Jurkat, Clone E6-1 (cell line): ENCODE results near the gene SPTLC2.
"Not testable (repeated sequence)": the region's sequence is repeated elsewhere in the genome, so short reads cannot be mapped to it uniquely, and the experiment has no call there.

Source experiments
- DNase-seq: peaks from one replicate; pipeline ENCODE4 v3.0.0-alpha.2; 2011; ENCODE audit warnings: low read depth, low spot score
- H3K4me3 ChIP-seq: 2 replicates; pipeline ENCODE4 v1.5.1; 2011; ENCODE audit warnings: mild to moderate bottlenecking, low read length, control low read depth, moderate library complexity

SPTLC2 gene

GRCh38 chr14:77562681-77563080 is 53.8 kb downstream of the SPTLC2 start:
- DNase-seq = no peak
- H3K4me3 ChIP-seq = no peak overlapping the region

GRCh38 chr14:77561881-77562280 is 54.6 kb downstream of the SPTLC2 start:
- H3K4me3 ChIP-seq = no peak overlapping the region
- DNase-seq = no peak

GRCh38 chr14:77559381-77559780 is 57.1 kb downstream of the SPTLC2 start:
- DNase-seq = no peak
- H3K4me3 ChIP-seq = no peak overlapping the region

- DNase-seq = no peak
- H3K4me3 ChIP-seq = no peak overlapping the region
Observed at GRCh38 chr14:77557391-77557790, 59.0 kb downstream of the SPTLC2 start.

- H3K4me3 ChIP-seq = no peak overlapping the region
- no peak for DNase-seq
Observed at GRCh38 chr14:77556946-77557345, 59.5 kb downstream of the SPTLC2 start.

- H3K4me3 ChIP-seq = no peak overlapping the region
- no peak for DNase-seq
Observed at GRCh38 chr14:77554816-77555599, 61.4 kb downstream of the SPTLC2 start.

- DNase-seq = no peak
- no peak overlapping the region for H3K4me3 ChIP-seq
Observed at GRCh38 chr14:77554207-77554606, 62.2 kb downstream of the SPTLC2 start.

GRCh38 chr14:77549451-77549850 is 67.0 kb downstream of the SPTLC2 start:
- no peak for DNase-seq
- H3K4me3 ChIP-seq = no peak overlapping the region

GRCh38 chr14:77547512-77548180 is 68.8 kb downstream of the SPTLC2 start:
- DNase-seq = no peak
- H3K4me3 ChIP-seq = no peak overlapping the region

GRCh38 chr14:77545171-77545570 is 71.3 kb downstream of the SPTLC2 start:
- not testable (repeated sequence) for H3K4me3 ChIP-seq, DNase-seq

- H3K4me3 ChIP-seq = no peak overlapping the region
- no peak for DNase-seq
Observed at GRCh38 chr14:77544571-77544970, 71.9 kb downstream of the SPTLC2 start.

- no peak overlapping the region for H3K4me3 ChIP-seq
- DNase-seq = no peak
Observed at GRCh38 chr14:77543637-77544334, 72.7 kb downstream of the SPTLC2 start.

- no peak overlapping the region for H3K4me3 ChIP-seq
- DNase-seq = no peak
Observed at GRCh38 chr14:77543240-77543551, 73.2 kb downstream of the SPTLC2 start.

- no peak overlapping the region for H3K4me3 ChIP-seq
- DNase-seq = no peak
Observed at GRCh38 chr14:77542421-77543239, 73.8 kb downstream of the SPTLC2 start.

GRCh38 chr14:77541905-77542304 is 74.5 kb downstream of the SPTLC2 start:
- no peak overlapping the region for H3K4me3 ChIP-seq

GRCh38 chr14:77536951-77537350 is 79.5 kb downstream of the SPTLC2 start:
- not testable (repeated sequence) for H3K4me3 ChIP-seq, DNase-seq

More at GRCh38 chr14:77541905-77542304, 74.5 kb downstream of the SPTLC2 start:
- DNase-seq = no peak

- DNase-seq = no peak
- no peak overlapping the region for H3K4me3 ChIP-seq
Observed at GRCh38 chr14:77531071-77531470, 85.4 kb downstream of the SPTLC2 start.

GRCh38 chr14:77529963-77530362 is 86.5 kb downstream of the SPTLC2 start:
- no peak overlapping the region for H3K4me3 ChIP-seq
- DNase-seq = no peak

- no peak for DNase-seq
- H3K4me3 ChIP-seq = no peak overlapping the region
Observed at GRCh38 chr14:77529213-77529612, 87.2 kb downstream of the SPTLC2 start.
